Thoracic aorta (tissue), 2 donors: ENCODE measurements around the gene CD48. TPM values are rescaled to one million over a fixed set of nuclear protein-coding genes. Genes with fewer than 3 reads are reported as not detected.

ENCODE experiments used
- ATAC-seq: fragments of 150-250 bp; one replicate; pipeline ENCODE4 v1.8.0; 2017; ENCODE audit warnings: low read depth; ENCODE audit not compliant: insufficient number of reproducible peaks, low FRiP score
- DNase-seq: peaks from one replicate; pipeline ENCODE4 v3.0.0-alpha.2; 2020; ENCODE audit warnings: low spot score
- H3K27ac ChIP-seq, 2 donors: fragments of 200-600 bp; sonication (generic); 1 replicate in 1 of 2; 2 replicates in 1 of 2; pipeline ENCODE4 v1.5.1; 2016; ENCODE audit warnings: mild to moderate bottlenecking in 2 of 2, moderate library complexity in 2 of 2
- H3K27me3 ChIP-seq: fragments of 200-600 bp; sonication (generic); replicated peaks from 2 replicates; pipeline ENCODE4 v1.6.0; 2016; ENCODE audit warnings: mild to moderate bottlenecking; ENCODE audit not compliant: insufficient read depth
- H3K36me3 ChIP-seq: fragments of 200-600 bp; sonication (generic); one replicate; pipeline ENCODE4 v1.5.1; 2016
- H3K4me1 ChIP-seq, 2 donors: fragments of 200-600 bp; sonication (generic); 1 replicate in 1 of 2; 2 replicates in 1 of 2; pipeline versions ENCODE4 v1.5.1 to v1.6.0; 2016; ENCODE audit warnings: low read depth in 2 of 2, mild to moderate bottlenecking in 1 of 2; ENCODE audit not compliant: control insufficient read depth in 1 of 2
- H3K4me3 ChIP-seq: fragments of 200-600 bp; sonication (generic); 2 replicates; pipeline ENCODE4 v1.5.1; 2016; ENCODE audit warnings: mild to moderate bottlenecking
- H3K9me3 ChIP-seq: fragments of 200-600 bp; sonication (generic); 2 replicates; pipeline ENCODE4 v1.5.1; 2016
- total RNA-seq, 2 donors: library from RNA; depleted of rRNA; stranded (reverse); fragments of >200 nt; gene quantifications; one replicate each; pipeline versions ENCODE4 v1.1.0 to v1.2.3, GENCODE V29; 2016
- TF ChIP-seq, protein P1 (sequence below): fragments of 200-600 bp; sonication (generic); IDR thresholded peaks from one replicate; pipeline ENCODE4 v1.5.1; 2019; ENCODE audit warnings: antibody characterized with exemption

The CD48 gene
- total RNA-seq, 2 donors from 2014 or later = 9.0 to 9.9 TPM

DNA sequence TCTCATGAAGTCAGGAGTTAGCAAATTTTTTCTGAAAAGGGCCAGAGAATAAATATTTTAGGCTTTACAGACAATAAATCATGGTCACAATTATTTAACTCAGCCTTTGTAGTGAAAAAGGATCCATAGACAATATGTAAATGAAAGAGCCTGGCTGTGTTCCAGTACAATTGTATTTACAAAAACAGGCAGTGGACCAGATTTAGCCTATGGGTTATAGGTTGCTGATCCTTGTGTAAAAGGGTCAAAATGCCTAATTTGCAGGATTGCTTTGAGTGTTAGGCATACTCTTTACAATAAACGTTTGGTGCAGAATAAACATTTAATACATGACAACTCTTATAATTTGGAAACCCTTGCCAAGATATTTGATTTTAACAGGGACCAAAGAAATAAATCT is 33.9 kb upstream of the CD48 start:
- DNase-seq (no peak), ATAC-seq (no peak)
- Histone ChIP-seq H3K9me3 (no peaks in the 10 kb centered on the region), H3K27ac (no peak overlapping the region), H3K4me1 (no peaks in the 10 kb centered on the region), H3K4me3 (no peak overlapping the region), H3K27me3 (no peaks in the 10 kb centered on the region), H3K36me3 (no peaks in the 10 kb centered on the region)
- TF ChIP-seq, protein P1, sequence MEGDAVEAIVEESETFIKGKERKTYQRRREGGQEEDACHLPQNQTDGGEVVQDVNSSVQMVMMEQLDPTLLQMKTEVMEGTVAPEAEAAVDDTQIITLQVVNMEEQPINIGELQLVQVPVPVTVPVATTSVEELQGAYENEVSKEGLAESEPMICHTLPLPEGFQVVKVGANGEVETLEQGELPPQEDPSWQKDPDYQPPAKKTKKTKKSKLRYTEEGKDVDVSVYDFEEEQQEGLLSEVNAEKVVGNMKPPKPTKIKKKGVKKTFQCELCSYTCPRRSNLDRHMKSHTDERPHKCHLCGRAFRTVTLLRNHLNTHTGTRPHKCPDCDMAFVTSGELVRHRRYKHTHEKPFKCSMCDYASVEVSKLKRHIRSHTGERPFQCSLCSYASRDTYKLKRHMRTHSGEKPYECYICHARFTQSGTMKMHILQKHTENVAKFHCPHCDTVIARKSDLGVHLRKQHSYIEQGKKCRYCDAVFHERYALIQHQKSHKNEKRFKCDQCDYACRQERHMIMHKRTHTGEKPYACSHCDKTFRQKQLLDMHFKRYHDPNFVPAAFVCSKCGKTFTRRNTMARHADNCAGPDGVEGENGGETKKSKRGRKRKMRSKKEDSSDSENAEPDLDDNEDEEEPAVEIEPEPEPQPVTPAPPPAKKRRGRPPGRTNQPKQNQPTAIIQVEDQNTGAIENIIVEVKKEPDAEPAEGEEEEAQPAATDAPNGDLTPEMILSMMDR = no peak

DNA sequence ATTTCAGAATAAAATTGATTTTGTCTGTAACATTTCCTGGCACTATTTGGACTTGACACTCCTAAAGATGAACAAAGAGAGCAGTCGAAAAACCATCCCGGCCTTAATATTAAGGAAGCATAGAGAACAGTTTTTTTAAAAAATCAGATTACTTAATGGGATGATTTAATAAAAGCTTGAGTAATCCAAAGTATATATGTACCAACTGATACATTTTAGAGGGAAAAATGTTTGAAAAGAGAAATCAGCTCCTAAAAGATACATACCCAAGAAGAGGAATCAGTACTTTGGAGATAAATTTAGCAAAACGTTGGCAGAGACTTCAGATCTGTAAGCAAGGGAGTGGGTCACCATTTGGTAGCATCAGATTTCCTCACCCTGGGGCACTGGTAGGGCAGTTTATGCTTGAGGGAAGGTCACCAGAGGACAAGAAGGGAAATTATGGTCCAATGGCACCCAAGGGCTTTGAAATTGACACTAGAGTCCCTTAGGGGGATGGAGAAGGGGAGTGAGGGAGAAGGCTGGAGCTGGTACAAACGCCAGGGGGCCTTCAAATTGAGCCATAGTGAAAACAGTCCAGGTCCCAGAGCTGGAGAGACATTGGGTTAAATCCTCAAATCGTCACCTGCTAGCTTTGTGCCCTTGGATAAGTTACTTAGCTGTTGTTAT is 33.4 kb upstream of the CD48 start:
- Histone ChIP-seq H3K36me3 (no peaks in the 10 kb centered on the region), H3K4me3 (no peak overlapping the region), H3K9me3 (no peaks in the 10 kb centered on the region), H3K4me1 (no peaks in the 10 kb centered on the region), H3K27me3 (no peaks in the 10 kb centered on the region), H3K27ac (no peak overlapping the region)
- DNase-seq (no peak), ATAC-seq (no peak)
- TF ChIP-seq, protein P1 = no peak

- ATAC-seq (no peak), DNase-seq (no peak)
- H3K27ac ChIP-seq = no peak overlapping the region
- no peaks in the 10 kb centered on the region for H3K36me3 ChIP-seq
- H3K9me3 ChIP-seq = no peaks in the 10 kb centered on the region
- H3K27me3 ChIP-seq = no peaks in the 10 kb centered on the region
- TF ChIP-seq, protein P1 = no peak
- no peaks in the 10 kb centered on the region for H3K4me1 ChIP-seq
- no peak overlapping the region for H3K4me3 ChIP-seq
Observed at GRCh38 chr1:160744199-160744851, 32.7 kb upstream of the CD48 start.

DNA sequence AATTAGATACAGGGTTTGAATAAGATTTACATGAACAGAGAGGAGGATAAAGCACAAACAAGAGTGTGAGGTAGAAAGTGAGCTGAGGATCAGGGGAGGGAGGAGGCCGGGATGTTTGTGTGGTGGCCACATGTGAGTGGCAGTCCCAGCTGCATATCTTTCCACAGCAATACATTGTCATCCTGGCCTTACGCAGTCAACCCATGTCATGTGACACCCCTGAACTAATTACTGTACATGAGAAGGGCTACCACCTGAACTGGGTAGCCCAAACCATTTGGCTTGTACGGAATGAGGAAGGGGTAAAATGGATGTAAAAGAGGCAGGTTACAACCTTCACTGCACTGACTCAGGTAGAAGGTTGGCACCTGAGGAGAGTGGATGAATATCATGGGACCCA is 31.6 kb upstream of the CD48 start:
- no peaks in the 10 kb centered on the region for H3K9me3 ChIP-seq
- no peak overlapping the region for H3K27ac ChIP-seq
- ATAC-seq (no peak), DNase-seq (no peak)
- H3K27me3 ChIP-seq = no peaks in the 10 kb centered on the region
- no peak overlapping the region for H3K4me3 ChIP-seq
- TF ChIP-seq, protein P1 = no peak
- H3K36me3 ChIP-seq = no peaks in the 10 kb centered on the region
- no peaks in the 10 kb centered on the region for H3K4me1 ChIP-seq

GRCh38 chr1:160742428-160743127 is 31.0 kb upstream of the CD48 start:
- DNase-seq = no peak
- TF ChIP-seq, protein P1 = no peak
- no peaks in the 10 kb centered on the region for H3K36me3 ChIP-seq
- no peaks in the 10 kb centered on the region for H3K27me3 ChIP-seq
- no peaks in the 10 kb centered on the region for H3K9me3 ChIP-seq
- H3K4me3 ChIP-seq = no peak overlapping the region
- no peak overlapping the region for H3K27ac ChIP-seq
- H3K4me1 ChIP-seq = no peaks in the 10 kb centered on the region
- ATAC-seq = no peak
